NCI-H524 treated with DMSO at 0.1 percent for 48 hours (cell line): ENCODE results near the gene SCRN1.
A peak's percentile ranks its signal among the peaks of the same experiment; 100 is the strongest.

Experiments
- DNase-seq: peaks from one replicate; lab custom pipeline; 2025; lab: John Stamatoyannopoulos, UW

The SCRN1 gene, protein sequence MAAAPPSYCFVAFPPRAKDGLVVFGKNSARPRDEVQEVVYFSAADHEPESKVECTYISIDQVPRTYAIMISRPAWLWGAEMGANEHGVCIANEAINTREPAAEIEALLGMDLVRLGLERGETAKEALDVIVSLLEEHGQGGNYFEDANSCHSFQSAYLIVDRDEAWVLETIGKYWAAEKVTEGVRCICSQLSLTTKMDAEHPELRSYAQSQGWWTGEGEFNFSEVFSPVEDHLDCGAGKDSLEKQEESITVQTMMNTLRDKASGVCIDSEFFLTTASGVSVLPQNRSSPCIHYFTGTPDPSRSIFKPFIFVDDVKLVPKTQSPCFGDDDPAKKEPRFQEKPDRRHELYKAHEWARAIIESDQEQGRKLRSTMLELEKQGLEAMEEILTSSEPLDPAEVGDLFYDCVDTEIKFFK

DNA sequence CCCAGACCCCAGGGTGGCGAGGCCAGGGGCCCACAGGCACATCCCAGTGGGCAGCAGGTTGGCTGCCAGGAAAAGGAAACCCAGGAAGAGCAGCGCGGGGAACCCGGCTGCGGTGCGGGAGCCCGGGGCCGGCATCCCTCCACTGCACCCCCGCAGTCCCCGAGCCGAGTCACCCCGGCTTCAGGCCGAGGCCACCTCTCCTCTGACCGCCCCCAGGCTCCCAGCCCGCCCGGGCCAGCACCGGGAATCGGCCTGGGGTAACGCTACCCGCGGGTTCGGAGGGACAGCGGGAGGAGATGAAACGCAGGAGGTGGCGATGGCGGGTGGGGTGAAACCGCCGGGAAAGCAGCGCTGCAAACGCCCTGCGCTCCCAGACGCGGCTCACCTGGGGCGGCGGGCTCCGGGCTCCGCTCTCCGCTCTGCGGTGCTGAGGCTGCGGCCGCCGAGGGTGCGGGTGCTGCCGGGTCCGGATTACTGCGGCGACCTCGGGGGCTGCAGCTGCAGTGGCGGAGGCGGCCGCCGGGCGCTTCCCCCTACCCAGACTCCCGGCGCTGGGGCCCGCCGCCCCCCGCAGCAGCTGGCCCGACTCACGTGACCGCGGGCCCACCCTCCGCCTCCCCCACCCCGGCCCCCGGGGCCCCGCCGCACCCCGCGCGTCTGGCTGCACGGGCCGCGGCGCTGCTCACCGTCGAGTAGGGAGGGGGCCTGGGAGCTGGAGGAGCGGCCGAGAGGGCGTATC lies at the start of gene SCRN1:
Gene SCRN1, minus strand, starts transcription at position 545 of the 739 bp plus-strand sequence. CDS start 20,734 bp downstream, outside the sequence.
- no peak for DNase-seq

DNA sequence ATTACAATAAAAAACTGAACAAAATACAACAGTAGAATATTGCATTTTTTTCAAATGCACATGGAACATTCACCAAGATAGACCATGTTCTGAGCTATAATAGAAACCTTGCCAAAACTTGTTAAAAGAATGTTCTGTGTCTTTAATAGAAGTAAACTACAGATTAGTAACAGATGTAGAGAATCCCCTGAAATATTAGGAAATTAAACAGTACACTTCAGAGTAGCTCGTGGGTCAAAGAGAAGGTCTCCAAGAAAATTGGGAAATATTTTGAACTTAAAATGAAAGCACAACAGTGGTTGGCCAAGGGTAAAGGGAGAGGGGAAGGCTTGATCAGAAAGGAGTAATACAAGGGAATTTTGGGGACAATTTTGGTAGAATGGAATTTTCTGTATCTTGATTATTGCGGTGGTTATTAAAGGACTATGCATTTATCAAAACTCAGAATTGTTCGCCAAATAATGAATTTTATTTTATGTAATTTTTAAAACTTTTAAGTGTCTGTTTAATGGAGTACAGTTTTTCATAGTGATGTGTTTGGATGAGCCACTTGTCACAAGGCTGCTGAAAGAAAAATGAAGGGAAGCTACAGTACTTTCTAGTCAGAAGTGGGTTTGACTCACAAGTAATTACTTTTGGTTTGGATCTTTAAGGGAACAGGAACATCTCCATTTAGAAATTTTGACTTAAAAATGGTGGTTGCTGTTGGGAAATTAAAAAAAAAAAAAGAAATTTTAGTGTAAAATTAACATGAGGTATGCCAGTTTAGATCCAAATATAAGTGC lies 48.8 kb upstream of the SCRN1 start:
- no peak for DNase-seq

DNA sequence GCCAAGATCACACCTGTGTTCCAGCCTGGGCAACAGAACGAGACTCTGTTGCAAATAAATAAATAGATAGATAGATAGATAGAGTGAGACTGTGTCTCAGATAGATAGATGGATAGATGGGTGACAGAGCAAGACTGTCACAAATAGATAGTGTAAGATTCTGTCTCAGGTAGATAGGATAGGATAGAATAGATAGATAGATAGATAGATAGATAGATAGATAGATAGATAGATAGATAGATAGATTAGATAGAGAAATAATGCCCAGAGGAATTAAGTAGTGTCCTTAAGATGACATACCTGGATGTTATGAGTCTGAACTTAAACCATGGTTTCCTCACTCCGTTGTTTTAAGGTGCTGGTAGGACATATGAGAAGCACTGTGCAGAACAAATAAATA lies 46.6 kb upstream of the SCRN1 start:
- DNase-seq, result no peak

DNA sequence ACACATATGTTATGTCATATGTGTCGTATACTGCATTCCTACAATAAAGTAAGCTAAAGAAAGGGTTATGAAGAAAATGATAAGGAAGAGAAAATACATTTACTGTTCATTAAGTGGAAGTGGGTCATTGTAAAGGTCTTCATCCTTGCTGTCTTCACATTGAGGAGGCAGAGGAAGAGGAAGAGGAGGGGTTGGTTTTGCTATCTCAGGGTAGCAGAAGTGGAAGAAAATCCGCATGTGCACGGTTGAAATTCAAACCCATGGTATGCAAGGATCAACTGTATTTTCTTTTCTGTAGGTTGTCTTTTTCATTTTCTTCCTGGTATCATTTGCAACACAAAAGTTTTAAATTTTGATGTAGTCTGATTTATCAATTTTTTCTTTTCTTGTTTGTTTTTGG lies 44.9 kb upstream of the SCRN1 start:
- no peak for DNase-seq

DNA sequence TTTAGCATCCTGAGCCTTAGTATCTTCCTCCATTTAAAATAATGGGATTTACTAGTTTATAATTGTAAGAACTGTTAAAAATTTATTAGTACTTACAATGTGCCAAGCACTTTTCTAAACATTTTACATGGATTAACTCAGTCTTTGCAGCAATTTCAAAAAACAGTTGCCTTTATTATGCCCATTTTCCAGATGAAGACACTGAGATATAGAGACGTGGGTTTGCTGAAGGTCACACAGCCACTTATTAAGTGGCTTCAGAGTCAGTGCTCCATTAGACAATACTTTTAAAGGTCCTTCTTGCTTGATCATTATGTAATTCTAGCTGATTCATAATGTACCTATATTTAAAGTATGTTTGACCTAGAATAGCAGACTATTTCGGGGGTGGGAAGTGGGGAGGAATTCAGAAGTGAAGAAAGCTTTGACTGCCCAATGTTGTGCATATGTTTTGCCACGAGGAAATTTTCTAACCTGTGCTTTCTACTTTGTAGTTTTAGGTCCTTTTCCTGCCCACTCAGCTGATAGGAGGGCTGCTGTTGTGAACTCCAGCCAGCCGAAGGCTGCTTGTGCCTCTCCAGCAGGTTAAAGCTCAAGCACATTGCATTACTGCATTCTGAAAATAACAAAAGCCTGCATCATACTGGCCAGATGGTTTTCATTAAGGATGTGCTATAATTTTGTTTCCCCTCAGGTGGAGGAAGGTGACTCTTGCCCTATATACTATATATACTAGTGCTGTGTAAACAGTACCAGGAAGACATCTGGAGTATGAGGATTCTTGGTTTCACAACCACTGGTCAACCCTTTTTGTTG lies 42.9 kb upstream of the SCRN1 start:
- DNase-seq, result no peak

DNA sequence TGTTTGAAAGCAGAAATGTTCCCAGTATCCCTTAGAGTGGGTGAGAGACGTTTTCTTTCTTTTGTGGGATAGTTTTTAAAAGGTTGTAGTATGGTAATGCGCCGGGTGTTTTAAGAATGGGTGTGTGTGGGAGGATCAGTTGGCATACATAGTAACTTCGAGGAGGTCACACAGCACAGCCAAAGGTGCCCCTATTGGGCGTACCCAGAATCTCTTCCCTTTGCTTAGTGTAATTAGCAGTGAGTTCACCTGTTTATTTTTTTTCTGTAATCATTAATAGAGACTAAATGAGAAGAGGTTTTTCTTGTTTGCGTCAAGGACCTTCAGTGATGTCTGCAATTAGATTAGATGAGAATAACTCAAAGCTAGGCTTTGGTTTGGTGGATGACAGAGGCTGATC lies 40.1 kb upstream of the SCRN1 start:
- DNase-seq, result no peak

DNA sequence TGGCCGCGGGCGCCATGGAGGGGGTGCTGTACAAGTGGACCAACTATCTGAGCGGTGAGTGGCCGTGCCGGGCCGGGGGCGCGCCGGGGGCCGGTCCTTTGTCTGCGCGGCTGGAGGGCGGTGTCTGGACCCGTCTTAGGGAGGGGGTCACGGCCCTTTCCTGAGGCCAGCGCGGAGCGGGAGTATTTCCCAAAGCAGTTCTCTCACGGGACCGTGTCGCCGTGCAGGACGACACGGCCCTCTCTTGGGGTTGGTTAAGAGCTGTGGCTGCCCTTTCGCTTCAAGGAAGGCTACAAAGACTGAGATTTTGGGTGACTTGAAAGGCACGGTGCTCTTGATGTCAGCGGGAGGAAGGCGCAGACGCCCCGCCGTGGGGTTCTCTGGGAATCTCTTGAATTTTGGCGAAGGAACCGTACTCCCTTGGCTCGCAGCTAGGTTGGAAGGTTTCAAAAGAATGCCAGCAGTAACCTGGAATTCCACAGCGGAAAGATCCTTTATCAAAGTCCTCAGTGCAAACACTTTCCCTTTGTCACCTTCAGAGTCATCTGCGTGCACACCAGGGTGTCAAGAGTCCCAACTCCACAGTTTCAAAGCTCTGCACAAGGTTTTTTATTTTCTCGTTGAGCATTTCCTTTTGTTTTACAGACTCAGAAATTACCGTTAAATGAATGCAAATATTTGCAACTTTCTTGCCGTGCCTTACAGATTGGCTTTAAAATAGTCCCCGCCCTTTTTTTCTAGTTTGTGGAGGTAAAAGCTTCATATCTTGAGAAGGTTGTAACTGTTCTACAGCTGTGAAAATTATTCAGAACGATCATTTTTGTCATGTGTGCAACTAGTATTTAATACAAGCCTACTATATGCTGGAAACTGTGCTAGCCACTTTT lies 39.4 kb upstream of the SCRN1 start:
- no peak for DNase-seq

DNA sequence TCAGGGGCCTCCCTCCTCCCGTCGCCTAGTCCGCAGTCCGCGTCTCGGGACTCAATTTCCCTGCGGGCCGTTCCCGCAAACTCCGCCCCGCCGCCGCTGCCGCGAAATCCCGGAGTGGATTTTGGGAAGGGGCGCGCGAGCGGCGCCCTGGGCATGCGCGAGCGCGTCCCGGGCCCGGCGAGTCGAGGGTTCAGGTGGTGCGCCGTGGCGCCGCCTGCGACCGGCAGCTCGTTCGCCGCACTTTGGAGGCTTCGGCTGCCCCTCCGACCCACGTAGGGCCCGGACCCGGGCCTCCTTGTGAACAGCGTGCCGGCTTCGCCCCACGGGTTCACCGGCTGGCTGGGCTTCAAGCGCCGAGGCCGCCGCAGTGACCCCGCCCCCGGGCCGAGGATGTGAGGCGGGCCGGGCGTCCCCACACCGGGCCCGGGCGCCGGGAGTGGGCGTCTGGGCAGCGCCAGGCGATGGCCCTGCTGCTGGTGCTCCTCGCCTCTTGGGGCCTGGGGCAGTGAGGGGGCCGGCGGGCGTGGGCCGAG lies 38.7 kb upstream of the SCRN1 start, which contains the start of gene PLEKHA8:
Gene PLEKHA8, plus strand, starts transcription at position 197 of the 533 bp plus-strand sequence. CDS start 351 bp downstream, outside the sequence.
- no peak for DNase-seq

DNA sequence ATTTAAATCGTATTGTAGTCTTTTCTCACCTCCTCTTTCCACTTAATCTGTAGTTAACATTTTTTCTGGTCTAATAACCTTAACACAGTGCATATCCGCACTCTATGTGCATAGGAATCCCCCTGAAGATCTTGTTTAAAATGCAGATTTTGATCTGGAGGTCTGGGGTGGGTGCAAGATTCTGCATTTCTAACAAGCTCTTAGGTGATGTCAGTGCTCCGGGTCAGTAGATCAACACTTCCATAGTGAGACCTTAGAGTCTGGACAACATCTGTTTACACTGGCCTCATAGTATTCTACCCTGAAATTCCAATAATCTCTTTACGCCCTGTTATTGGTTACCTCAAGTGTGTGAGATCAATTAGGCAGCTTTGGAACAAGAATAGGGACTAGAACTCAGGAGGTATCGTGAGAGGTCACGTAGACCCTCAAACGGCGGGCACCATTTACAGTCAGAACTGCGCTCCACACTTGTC lies 38.2 kb upstream of the SCRN1 start:
- DNase-seq, result peak; percentile 41

DNA sequence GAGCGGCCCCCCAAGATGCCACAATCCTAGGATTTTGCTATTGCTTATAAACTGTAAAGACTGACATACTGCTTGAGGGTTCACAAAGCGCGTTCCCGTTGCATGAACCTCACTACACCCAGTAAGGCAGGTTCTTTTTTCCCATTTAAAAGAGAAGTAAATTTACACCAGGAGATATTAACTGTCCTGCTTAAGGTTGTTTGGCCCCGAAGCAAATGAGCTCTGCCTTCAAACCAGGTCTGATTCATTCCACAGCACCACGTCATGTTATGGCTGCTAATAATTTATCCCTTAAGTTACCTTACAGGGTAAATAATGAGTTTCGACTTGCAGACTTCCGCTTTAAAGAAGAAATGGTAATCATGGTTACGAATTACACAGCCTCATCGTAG lies 37.5 kb upstream of the SCRN1 start:
- no peak for DNase-seq

DNA sequence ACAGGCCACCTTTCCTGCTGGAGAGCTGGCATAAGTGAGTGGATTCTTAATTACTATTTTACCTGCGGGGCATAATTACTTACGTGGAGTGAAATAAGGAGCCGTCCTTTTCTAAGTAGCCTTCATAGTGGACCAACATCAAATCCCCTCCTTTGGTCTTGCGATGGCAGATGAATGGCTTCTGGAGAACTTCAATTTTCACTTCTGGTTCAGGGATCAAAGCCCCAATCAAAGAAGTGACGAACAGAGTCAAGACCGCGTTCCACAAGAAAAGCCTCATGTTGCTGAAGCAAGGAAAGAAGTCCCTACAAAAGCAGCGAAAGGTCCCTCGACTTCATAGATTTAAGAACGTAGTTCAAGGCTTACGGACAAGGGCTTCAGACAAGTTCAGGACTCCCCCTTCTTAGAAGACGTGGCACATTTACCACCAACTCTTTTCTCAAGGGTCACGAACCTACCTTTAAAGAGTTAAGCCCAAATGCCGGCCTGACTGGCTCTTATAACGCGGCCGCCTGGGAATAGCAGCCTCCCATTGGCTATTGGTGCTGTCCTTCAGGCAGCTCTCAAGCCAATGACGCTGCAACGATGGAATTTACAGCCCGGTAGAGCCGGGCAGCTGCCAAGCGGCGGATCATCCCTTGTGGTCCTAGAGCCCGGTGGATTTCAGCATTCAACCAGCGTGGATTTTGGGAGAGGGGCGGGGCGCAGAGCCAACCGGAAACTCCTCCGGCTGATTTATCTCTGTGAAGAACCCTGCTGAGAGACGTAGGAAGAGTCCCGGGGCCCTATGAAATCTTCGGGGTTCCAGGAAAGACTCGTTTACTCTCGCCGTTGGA lies 36.8 kb upstream of the SCRN1 start, which contains the start of gene FKBP14:
Gene FKBP14, minus strand, starts transcription at position 474 of the 836 bp plus-strand sequence. Its CDS starts 194 bp downstream, at position 280.
- DNase-seq, result peak; percentile 94

DNA sequence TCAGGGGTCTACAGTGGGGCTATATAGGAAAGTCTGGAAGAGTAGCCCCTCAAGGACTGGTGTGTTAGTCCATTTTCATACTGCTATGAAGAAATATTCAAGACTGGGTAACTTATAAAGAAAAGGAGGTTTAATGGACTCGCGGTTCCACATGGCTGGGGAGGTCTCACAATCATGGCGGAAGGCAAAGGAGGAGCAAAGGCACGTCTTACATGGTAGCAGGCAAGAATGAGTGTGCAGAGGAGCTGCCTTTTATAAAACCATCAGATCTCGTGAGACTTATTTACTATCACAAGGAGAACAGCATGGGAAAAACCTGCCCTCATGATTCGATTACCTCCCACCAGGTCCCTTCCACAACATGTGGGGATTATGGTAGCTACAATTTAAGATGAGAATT lies 33.9 kb upstream of the SCRN1 start:
- DNase-seq, result no peak

DNA sequence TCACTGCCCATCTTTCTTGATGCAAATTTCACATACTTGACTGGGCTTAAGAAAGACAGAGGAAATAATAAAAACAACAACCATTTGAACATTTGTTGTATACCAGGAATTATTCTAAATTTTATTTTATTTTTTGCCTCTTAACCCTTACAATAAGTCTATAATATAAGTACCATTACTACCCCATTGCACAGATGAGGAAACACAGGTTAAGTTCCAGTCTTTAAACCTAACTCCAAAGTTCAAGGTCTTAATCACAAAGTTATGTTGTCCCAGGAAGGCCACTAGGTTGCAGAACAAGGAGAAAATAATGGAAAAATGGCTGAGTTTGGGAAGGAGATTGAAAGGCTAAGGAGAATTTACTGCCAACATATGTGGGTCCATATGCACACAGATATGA lies 33.4 kb upstream of the SCRN1 start:
- no peak for DNase-seq

DNA sequence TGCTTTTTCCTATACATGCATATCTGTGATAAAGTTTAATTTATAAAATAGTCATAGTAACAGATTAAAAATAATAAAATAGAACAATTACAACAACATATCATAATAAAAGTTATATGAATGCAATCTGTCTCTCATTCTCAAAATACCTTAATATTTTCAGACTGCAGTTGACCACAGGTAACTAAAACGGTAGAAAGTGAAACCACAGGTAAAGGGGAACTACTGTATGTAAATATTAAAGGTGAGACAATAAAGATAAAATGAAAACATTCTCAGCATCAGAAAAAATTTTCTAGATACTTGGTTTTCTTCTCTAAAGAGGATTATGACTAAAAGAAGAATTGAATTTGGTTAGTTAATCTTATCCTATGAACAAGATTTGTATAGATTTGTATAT lies 30.9 kb upstream of the SCRN1 start:
- no peak for DNase-seq

DNA sequence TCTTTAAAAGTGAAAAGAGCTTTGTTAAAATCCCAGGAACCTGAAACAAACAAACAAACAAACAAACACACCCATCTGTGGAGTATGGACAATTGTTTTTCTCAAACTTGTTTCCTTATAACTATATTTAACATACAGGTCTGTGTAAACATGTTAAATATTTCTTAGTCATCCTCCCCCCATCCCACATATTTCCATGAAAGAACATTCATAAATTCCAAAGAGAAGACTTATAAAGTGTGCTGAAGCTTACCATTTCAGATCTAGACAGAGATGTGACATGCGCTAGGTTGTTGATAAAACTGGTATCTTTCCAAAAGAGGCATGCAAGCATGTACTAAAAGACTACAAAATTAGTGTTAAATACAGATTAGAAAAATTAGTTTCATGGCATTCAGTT lies 30.4 kb upstream of the SCRN1 start:
- DNase-seq, result no peak

DNA sequence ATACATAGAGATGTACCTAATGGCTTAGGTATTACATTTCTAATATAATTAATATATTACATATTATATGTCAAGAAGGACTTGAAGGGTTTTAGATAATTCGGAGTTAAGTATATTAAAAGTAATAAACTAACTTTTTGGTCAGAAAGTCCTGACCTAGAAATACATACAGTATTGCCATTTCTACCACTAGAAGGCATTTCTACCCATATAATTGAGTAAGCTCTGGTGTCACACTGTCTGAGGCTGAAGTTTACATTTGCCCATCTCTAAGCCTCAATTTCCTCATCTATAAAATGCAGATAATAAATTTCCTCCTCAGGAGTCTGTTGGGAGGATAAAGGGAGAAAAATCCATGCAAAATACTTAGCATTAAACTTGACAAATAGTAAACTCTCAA lies 29.8 kb upstream of the SCRN1 start:
- DNase-seq, result no peak

DNA sequence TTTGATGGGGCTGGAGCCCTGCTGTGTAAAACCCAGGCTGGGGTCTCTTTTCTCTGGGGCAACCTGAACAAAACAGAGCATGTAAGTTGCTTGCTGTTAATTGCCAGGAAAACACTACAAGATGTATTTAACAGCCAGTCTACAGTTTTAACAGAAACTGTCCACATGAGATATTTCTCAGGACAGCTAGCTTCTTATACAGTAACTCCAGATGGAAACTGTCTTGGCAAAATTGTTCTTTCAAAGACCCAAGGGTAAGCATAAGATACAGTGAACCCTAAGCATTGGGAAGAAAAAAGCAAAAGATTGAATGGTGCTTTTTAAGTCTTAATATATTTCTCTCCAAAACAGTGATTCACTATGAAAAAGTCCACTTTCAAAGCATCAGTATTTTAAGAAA lies 28.9 kb upstream of the SCRN1 start:
- no peak for DNase-seq

DNA sequence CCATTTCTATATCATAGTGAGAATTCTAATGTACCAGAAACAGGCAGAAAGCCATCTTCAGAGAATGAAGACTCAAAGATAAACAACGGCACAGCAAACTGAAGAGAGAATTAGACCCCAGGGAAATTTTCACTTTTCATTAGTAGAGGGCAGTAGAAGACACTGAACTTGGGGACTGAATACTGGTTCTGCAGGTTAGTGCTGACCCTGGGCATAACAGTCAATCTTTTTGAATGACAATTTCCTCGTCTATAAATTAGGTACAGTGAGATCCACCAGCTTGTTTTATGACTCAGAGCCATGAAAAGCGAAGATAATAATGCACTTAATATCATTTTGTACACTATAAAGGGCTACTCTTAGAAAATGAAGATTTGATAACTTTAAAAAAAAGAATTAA lies 23.2 kb upstream of the SCRN1 start:
- DNase-seq, result no peak

DNA sequence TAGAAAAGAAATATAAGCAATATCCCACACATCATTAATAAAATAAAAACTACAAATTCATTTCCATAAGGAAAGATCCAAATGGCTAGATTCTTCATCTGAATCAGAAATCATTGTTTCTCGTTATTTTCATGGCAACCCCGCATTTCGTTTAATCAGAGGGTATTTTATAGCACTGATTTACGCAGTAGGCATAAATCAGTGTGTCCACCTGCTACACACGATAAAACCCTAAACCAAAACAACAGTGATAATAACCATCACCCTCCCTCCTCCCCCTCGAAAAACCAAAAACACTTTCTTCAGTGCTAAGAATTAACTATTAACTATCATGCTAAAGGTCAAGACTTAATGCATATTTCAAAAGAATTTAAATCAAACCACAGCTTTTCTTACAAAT lies 20.4 kb upstream of the SCRN1 start:
- DNase-seq, result no peak
